ENCODE data around the gene SRPX. TPM values are rescaled to one million over a fixed set of nuclear protein-coding genes. Genes with fewer than 3 reads are reported as not detected.

SRPX gene
- total RNA-seq, 1 donor from 2014 or later: 59.5 TPM

GRCh38 chrX:38138900-38139299 is 81.8 kb downstream of the SRPX start:
- DNase-seq (ENCODE audit: low spot score): no peak

GRCh38 chrX:38138157-38138891 is 82.3 kb downstream of the SRPX start:
- no peak for DNase-seq (ENCODE audit: low spot score)

DNA sequence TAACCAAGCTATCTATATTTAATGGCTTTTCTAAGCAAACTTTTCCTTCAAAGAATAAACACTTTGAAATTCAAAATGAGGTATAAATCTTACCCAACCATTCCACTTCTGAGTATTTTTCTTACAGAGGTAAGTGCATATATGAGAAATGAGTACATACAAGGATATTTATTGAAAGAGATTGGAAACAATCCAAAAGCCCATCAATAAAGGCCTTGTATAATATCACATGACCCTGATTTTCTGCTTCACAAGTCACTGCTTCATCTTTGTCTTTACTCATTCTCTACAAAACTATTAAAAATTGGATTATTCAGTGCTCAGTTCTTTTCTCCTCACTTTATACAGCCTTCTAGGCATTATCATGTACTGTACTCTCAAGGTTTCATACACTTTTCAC is 91.3 kb downstream of the SRPX start:
- DNase-seq (ENCODE audit: low spot score): no peak

- no peak for DNase-seq (ENCODE audit: low spot score)
Observed at GRCh38 chrX:38127961-38128360, 92.7 kb downstream of the SRPX start.

DNA sequence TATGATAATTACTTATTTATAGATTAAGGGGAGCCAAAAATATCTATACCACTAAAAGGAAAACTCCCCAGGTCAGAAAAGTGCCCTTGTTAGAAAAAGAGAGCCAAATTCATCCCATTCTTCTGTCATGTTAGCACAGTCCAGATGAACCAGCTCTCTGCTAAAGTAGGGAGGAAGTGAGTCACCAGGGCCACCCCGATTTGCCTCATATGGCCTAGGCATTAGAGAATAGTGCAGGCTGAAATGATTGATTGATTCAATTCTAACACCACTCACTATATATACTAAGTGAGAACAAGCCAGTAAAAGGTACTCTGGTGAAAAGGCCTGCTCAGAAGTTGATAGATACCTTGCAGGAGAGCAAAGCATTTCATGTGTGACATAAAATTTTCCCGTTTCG is 94.5 kb downstream of the SRPX start:
- no peak for DNase-seq (ENCODE audit: low spot score)

DNA sequence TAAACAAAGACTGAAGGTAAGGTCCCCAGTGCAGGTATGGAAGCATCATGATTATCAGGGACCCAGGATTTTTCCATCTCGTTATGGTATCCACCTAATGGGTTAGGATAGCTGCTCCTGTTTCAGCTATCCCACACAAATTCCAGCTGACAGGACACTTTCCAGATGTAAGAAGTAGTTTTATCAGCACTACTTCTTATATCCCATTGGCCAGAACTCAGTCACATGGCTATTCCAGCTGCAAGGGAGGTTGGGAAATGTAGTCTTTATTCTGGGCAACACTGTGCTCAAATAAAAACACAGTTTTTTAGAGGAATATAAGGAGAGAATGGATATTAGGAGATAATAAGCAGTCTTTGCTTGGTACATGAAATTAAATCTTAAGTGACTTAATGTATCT is 96.7 kb downstream of the SRPX start:
- no peak for DNase-seq (ENCODE audit: low spot score)

- peak; percentile 71 for DNase-seq (ENCODE audit: low spot score)
Observed at GRCh38 chrX:38117485-38117884, 103.2 kb downstream of the SRPX start.

- no peak for DNase-seq (ENCODE audit: low spot score)
Observed at GRCh38 chrX:38116706-38117105, 104.0 kb downstream of the SRPX start.

GRCh38 chrX:38112566-38112965 is 108.1 kb downstream of the SRPX start:
- no peak for DNase-seq (ENCODE audit: low spot score)

DNA sequence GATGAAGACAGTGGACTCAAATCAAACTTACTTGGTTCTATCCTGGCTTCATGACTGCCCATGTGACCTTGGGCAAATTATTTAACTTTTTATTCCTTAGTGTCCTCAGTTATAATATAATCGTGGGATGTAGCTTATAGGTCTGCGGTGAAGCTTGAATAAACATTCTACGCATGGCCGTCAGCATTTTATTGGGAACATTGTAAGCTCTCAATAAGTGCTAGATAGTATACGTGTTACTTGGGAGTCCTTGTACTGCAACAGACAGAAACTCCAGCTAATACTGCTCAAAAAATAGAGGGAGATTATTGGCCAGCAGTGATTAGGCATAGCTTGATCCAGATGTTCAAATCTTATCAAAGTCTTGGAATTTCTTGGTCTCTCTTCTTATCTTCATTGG is 109.5 kb downstream of the SRPX start:
- DNase-seq (ENCODE audit: low spot score): no peak

DNA sequence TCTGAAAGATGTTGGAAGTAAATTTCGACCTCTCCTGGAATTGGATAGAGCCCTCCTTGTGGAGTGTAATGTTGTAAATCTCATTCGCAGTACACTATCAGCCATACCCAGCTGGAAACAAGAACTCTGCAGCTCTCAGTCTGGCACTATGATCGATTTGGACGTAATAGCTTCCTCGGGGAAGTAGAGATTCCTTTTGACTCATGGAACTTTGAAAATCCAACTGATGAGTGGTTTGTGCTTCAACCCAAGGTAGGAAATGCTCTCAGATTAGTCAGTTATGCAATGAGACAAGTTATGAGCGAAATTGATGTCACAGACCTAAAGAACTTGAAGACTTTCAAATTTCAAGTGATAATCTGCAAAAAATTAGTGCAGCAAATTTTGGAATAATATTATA is 110.4 kb downstream of the SRPX start:
- no peak for DNase-seq (ENCODE audit: low spot score)

GRCh38 chrX:38109042-38109898 is 111.4 kb downstream of the SRPX start:
- DNase-seq (ENCODE audit: low spot score): no peak

- DNase-seq (ENCODE audit: low spot score): no peak
Observed at GRCh38 chrX:38108364-38108763, 112.3 kb downstream of the SRPX start.

DNA sequence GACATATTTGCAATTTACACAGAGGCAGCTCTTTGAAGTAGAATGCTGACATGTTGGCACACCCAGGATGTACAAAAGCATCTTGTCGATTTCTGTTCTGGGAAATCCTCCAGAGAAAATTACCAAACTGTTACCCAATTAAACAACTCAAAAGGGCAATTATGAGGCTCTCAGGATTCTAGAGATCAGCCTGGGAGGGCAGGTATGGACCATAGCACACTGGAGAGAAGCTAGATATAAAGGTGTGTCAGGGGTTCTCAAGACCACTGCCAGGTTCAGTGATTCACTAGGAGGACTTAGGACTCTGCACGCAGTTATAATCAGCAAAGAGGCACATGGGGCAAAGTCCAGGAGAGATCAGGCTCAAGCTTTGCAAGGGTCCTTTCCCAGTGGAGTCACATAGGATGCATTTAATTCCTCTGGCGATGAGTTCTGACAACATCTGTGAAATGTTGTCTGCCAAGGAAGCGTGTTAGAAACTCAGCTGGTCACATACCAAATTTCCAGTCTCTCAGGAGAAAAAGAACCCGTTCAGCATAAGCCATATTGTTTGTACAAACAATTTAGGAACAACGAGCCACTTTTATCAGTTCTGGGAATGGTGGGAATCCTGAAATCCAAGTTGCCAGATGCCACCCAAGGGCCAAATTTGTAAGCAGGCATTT is 113.5 kb downstream of the SRPX start:
- DNase-seq (ENCODE audit: low spot score): peak; percentile 38

GRCh38 chrX:38105216-38105725 is 115.4 kb downstream of the SRPX start:
- no peak for DNase-seq (ENCODE audit: low spot score)

GRCh38 chrX:38103857-38104812 is 116.5 kb downstream of the SRPX start:
- no peak for DNase-seq (ENCODE audit: low spot score)

DNA sequence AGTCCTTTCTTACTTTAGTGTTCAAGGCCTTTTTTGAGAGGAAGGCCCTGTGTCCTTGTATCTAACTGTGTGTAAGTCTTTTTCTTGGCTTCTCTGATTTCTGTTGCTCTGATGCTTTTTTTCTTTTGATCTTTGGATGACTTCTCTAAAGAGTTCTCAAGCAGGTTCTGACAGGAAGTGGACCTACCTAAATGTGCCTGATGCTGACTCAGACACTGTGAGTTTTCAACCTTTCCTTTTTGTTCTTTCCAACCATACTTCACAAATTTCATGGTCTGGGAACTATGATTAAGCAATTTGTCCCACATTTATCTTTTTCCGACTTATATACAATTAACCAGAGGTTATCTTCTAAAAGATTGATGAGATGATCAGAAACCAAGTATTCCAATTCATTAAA is 117.8 kb downstream of the SRPX start:
- DNase-seq (ENCODE audit: low spot score): no peak

DNA sequence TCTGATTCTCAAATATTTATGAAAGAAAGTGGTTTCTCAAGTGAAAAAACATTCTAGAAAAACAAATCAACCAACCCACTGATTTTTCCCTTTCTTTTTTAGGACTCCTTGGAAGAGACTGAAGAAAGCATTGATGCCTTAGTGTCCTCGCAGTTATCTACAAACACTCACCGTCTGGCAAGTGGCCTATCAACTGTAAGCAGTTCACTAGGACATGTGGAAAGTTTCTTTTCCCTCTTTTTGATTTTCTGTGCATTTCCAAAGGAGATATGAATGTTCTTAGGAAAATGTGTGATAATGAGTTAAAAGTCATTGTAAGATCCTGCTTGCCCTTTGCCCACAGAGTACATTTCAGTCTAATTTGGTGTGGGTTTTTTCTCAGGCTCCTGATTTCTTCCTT is 118.4 kb downstream of the SRPX start:
- DNase-seq (ENCODE audit: low spot score): no peak

- DNase-seq (ENCODE audit: low spot score): no peak
Observed at GRCh38 chrX:38099688-38100087, 121.0 kb downstream of the SRPX start.
